ENCODE data around the gene ACTMAP. TPM values are rescaled to one million over a fixed set of nuclear protein-coding genes. Genes with fewer than 3 reads are reported as not detected.

ACTMAP gene
- total RNA-seq, 1 experiment from 2014 or later, result 27.7 TPM

GRCh38 chr19:40776932-40777644 is 26.8 kb upstream of the ACTMAP start:
- Histone ChIP-seq H2BK120ac (ENCODE audit: low read depth, low read length, poor library complexity, severe bottlenecking) (peak overlapping the region; percentile 87), H3K79me1 (ENCODE audit: insufficient read depth, low read depth, low read length, poor library complexity, severe bottlenecking) (no peaks in the 10 kb centered on the region), H2BK12ac (ENCODE audit: insufficient read length, low read depth, low read length) (no peak overlapping the region), H3K79me2 (ENCODE audit: insufficient read depth, low read length) (no peaks in the 10 kb centered on the region), H3K56ac (ENCODE audit: insufficient read length, low read depth, low read length) (peak overlapping the region; percentile 25), H2AK5ac (ENCODE audit: insufficient read length, low read length) (no peak overlapping the region), H3K23me2 (ENCODE audit: insufficient read length, low read depth, low read length, poor library complexity, severe bottlenecking) (peaks cover 4% of the 10 kb centered on the region), H3K4ac (ENCODE audit: low read depth, low read length) (no peak overlapping the region), H4K91ac (ENCODE audit: insufficient read length, low read depth, low read length) (no peak overlapping the region), H3K4me2 (ENCODE audit: insufficient read depth, insufficient read length, low read length) (peak overlapping the region; percentile 80), H3K18ac (ENCODE audit: insufficient read length, low read depth, low read length) (peak overlapping the region; percentile 94), H4K20me1 (ENCODE audit: control insufficient read depth, insufficient read depth, insufficient read length) (no peaks in the 10 kb centered on the region), H3K27ac (ENCODE audit: insufficient read length, low read depth, low read length) (peak overlapping the region; percentile 99), H3K23ac (ENCODE audit: insufficient read length, low read depth, low read length) (no peak overlapping the region), H4K5ac (ENCODE audit: insufficient read length, low read depth, low read length) (no peak overlapping the region), H2BK20ac (ENCODE audit: low read depth, low read length, poor library complexity, severe bottlenecking) (no peak overlapping the region), H2BK5ac (ENCODE audit: insufficient read length, low read length) (peak overlapping the region; percentile 55), H2AFZ (ENCODE audit: low read length) (no peak overlapping the region), H3K9ac (ENCODE audit: extremely low read depth, insufficient read length, low read length) (peak overlapping the region; percentile 70), H3T11ph (ENCODE audit: low read length) (no peak overlapping the region), H3K4me1 (ENCODE audit: insufficient read depth, low read length) (0 out of 2 replicates have a peak, but pooled peaks cover 2% of the 10 kb centered on the region), H3K27me3 (ENCODE audit: insufficient read depth, low read length) (no peaks in the 10 kb centered on the region), H2BK15ac (ENCODE audit: low read depth, low read length) (no peak overlapping the region), H4K8ac (replicated peaks; ENCODE audit: insufficient read length, low read depth, low read length) (no peak overlapping the region), H3K9me3 (ENCODE audit: control insufficient read depth, low read depth, low read length) (no peaks in the 10 kb centered on the region), H3K14ac (ENCODE audit: insufficient read depth, low read length) (peak overlapping the region; percentile 81; the same call in 1 of the 2 replicates)
- TF ChIP-seq, protein P1, sequence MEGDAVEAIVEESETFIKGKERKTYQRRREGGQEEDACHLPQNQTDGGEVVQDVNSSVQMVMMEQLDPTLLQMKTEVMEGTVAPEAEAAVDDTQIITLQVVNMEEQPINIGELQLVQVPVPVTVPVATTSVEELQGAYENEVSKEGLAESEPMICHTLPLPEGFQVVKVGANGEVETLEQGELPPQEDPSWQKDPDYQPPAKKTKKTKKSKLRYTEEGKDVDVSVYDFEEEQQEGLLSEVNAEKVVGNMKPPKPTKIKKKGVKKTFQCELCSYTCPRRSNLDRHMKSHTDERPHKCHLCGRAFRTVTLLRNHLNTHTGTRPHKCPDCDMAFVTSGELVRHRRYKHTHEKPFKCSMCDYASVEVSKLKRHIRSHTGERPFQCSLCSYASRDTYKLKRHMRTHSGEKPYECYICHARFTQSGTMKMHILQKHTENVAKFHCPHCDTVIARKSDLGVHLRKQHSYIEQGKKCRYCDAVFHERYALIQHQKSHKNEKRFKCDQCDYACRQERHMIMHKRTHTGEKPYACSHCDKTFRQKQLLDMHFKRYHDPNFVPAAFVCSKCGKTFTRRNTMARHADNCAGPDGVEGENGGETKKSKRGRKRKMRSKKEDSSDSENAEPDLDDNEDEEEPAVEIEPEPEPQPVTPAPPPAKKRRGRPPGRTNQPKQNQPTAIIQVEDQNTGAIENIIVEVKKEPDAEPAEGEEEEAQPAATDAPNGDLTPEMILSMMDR (conservative IDR thresholded peaks at IDR 0.05), result no peak
- Mint-ChIP-seq H3K9me3 (peaks cover 0 to under 1% of the 10 kb centered on the region in 2 experiments; a peak in 2 of 5 replicates), H3K27ac (peak overlapping the region; percentile 100), H3K4me3 (peak overlapping the region; percentile 85 to 86), H3K27me3 (ENCODE audit: low read depth) (no peaks in the 10 kb centered on the region), H3K36me3 (ENCODE audit: insufficient read depth in 1 of 3, low read depth in 3 of 3) (peaks cover 2 to 6% (median 4%) of the 10 kb centered on the region in 3 experiments; a peak in 5 of 7 replicates), H3K4me1 (peaks cover 23 to 33% of the 10 kb centered on the region in 2 experiments)
- DNase-seq, result peak; percentile 93
- no CpG with 5 or more reads among the region's 13 CpGs for WGBS (ENCODE audit: extremely low coverage, insufficient read length, low lambda C conversion rate)

Measured in H9 (cell line).